Mucosa of descending colon (tissue), 3 donors: Measurements from ENCODE around the gene LRRC1. TPM values are rescaled to one million over a fixed set of nuclear protein-coding genes. Genes with fewer than 3 reads are reported as not detected.

Source experiments
- ATAC-seq: fragments of 200-7000 bp; cut with Tn5 transposase; one replicate; pipeline ENCODE4 v1.9.1; 2020; ENCODE audit warnings: mild to moderate bottlenecking, moderate library complexity
- DNase-seq, 3 donors: peaks; one replicate each; pipeline ENCODE4 v3.0.0-alpha.2; 2020
- H3K36me3 ChIP-seq: fragments of 200-600 bp; one replicate; pipeline ENCODE4 v1.8.0; 2021; ENCODE audit warnings: low read depth, mild to moderate bottlenecking
- H3K4me1 ChIP-seq: fragments of 200-600 bp; one replicate; pipeline ENCODE4 v1.8.0; 2021; ENCODE audit warnings: low read depth, mild to moderate bottlenecking
- H3K4me3 ChIP-seq: fragments of 200-600 bp; one replicate; pipeline ENCODE4 v1.8.0; 2021; ENCODE audit warnings: mild to moderate bottlenecking
- H3K9me3 ChIP-seq: fragments of 200-600 bp; one replicate; pipeline ENCODE4 v1.8.0; 2021; ENCODE audit warnings: mild to moderate bottlenecking
- intact Hi-C, 2 donors: fragments of 100-400 bp; cut with DNase I in 1 of 2; cut with micrococcal nuclease in 1 of 2; formaldehyde crosslinking; loops; one replicate each; pipeline versions ENCODE4 v1.11.0 to v1.11.1; 2022; cut with DNase I, micrococcal nuclease
- total RNA-seq, 3 donors: library from RNA; stranded (reverse); fragmentation: NEBNext Ultra II Directional in 2 of 3; extraction: Animal tissue kit (Norgen Biotek cat#: 25700) in 2 of 3; gene quantifications; one replicate each; pipeline versions ENCODE4 v1.2.1 to v1.2.4, GENCODE V29; 2021 to 2023
- TF ChIP-seq, protein P1 (sequence below): fragments of 200-600 bp; IDR thresholded peaks from one replicate; pipeline ENCODE4 v1.8.0; 2022; ENCODE audit warnings: antibody characterized with exemption, mild to moderate bottlenecking
- donor health status: DM: no; HTN: no; CAD: no; lungs with moderate emphysema.
- donor health status: DM: no; HTN: no; CAD: no.
- donor health status: DM: no; HTN: yes; CAD: no.

LRRC1 gene
- total RNA-seq, 3 donors from 2014 or later = 57.7 to 105 (median 89.4) TPM

- no peaks in the 10 kb centered on the region for H3K9me3 ChIP-seq
- TF ChIP-seq, protein P1, sequence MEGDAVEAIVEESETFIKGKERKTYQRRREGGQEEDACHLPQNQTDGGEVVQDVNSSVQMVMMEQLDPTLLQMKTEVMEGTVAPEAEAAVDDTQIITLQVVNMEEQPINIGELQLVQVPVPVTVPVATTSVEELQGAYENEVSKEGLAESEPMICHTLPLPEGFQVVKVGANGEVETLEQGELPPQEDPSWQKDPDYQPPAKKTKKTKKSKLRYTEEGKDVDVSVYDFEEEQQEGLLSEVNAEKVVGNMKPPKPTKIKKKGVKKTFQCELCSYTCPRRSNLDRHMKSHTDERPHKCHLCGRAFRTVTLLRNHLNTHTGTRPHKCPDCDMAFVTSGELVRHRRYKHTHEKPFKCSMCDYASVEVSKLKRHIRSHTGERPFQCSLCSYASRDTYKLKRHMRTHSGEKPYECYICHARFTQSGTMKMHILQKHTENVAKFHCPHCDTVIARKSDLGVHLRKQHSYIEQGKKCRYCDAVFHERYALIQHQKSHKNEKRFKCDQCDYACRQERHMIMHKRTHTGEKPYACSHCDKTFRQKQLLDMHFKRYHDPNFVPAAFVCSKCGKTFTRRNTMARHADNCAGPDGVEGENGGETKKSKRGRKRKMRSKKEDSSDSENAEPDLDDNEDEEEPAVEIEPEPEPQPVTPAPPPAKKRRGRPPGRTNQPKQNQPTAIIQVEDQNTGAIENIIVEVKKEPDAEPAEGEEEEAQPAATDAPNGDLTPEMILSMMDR = no peak
- H3K4me1 ChIP-seq = no peaks in the 10 kb centered on the region
- ATAC-seq (no peak), DNase-seq (no peak)
- intact Hi-C loops = no loop called here
- no peak overlapping the region for H3K4me3 ChIP-seq
- H3K36me3 ChIP-seq = no peaks in the 10 kb centered on the region
Observed at GRCh38 chr6:53892707-53893106, 97.9 kb downstream of the LRRC1 start.

- TF ChIP-seq, protein P1 = no peak
Observed at GRCh38 chr6:53894091-53894490, 99.3 kb downstream of the LRRC1 start.

GRCh38 chr6:53896196-53896595 is 101.4 kb downstream of the LRRC1 start:
- TF ChIP-seq, protein P1 = no peak
- H3K9me3 ChIP-seq = no peaks in the 10 kb centered on the region
- intact Hi-C loops = no loop called here

More at GRCh38 chr6:53894091-53894490, 99.3 kb downstream of the LRRC1 start:
- Histone ChIP-seq H3K36me3 (no peaks in the 10 kb centered on the region), H3K4me3 (no peak overlapping the region), H3K4me1 (no peaks in the 10 kb centered on the region), H3K9me3 (no peaks in the 10 kb centered on the region)
- ATAC-seq (no peak), DNase-seq (peak in 1 of 3 donors; percentile 22)
- intact Hi-C loops = no loop called here

GRCh38 chr6:53898026-53898795 is 103.4 kb downstream of the LRRC1 start:
- DNase-seq (no peak), ATAC-seq (no peak)
- Histone ChIP-seq H3K4me3 (no peak overlapping the region), H3K9me3 (no peaks in the 10 kb centered on the region), H3K4me1 (no peaks in the 10 kb centered on the region), H3K36me3 (no peaks in the 10 kb centered on the region)
- TF ChIP-seq, protein P1 = no peak
- intact Hi-C loops = no loop called here

More at GRCh38 chr6:53896196-53896595, 101.4 kb downstream of the LRRC1 start:
- Histone ChIP-seq H3K36me3 (no peaks in the 10 kb centered on the region), H3K4me1 (no peaks in the 10 kb centered on the region), H3K4me3 (no peak overlapping the region)
- DNase-seq = no peak
- ATAC-seq = no peak

GRCh38 chr6:53899512-53899911 is 104.7 kb downstream of the LRRC1 start:
- no peak overlapping the region for H3K4me3 ChIP-seq
- intact Hi-C loops = no loop called here
- TF ChIP-seq, protein P1 = no peak
- H3K4me1 ChIP-seq = no peaks in the 10 kb centered on the region
- DNase-seq (no peak), ATAC-seq (no peak)
- H3K36me3 ChIP-seq = no peaks in the 10 kb centered on the region
- no peaks in the 10 kb centered on the region for H3K9me3 ChIP-seq
